GM21515 (cell line): ENCODE data around the gene DSTYK.

ENCODE experiments used
- ATAC-seq: cut with Tn5 transposase; IDR thresholded peaks from one replicate; pipeline ENCODE4 v1.9.1; 2021; ENCODE audit not compliant: unreplicated experiment

DSTYK gene, protein sequence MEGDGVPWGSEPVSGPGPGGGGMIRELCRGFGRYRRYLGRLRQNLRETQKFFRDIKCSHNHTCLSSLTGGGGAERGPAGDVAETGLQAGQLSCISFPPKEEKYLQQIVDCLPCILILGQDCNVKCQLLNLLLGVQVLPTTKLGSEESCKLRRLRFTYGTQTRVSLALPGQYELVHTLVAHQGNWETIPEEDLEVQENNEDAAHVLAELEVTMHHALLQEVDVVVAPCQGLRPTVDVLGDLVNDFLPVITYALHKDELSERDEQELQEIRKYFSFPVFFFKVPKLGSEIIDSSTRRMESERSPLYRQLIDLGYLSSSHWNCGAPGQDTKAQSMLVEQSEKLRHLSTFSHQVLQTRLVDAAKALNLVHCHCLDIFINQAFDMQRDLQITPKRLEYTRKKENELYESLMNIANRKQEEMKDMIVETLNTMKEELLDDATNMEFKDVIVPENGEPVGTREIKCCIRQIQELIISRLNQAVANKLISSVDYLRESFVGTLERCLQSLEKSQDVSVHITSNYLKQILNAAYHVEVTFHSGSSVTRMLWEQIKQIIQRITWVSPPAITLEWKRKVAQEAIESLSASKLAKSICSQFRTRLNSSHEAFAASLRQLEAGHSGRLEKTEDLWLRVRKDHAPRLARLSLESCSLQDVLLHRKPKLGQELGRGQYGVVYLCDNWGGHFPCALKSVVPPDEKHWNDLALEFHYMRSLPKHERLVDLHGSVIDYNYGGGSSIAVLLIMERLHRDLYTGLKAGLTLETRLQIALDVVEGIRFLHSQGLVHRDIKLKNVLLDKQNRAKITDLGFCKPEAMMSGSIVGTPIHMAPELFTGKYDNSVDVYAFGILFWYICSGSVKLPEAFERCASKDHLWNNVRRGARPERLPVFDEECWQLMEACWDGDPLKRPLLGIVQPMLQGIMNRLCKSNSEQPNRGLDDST

DNA sequence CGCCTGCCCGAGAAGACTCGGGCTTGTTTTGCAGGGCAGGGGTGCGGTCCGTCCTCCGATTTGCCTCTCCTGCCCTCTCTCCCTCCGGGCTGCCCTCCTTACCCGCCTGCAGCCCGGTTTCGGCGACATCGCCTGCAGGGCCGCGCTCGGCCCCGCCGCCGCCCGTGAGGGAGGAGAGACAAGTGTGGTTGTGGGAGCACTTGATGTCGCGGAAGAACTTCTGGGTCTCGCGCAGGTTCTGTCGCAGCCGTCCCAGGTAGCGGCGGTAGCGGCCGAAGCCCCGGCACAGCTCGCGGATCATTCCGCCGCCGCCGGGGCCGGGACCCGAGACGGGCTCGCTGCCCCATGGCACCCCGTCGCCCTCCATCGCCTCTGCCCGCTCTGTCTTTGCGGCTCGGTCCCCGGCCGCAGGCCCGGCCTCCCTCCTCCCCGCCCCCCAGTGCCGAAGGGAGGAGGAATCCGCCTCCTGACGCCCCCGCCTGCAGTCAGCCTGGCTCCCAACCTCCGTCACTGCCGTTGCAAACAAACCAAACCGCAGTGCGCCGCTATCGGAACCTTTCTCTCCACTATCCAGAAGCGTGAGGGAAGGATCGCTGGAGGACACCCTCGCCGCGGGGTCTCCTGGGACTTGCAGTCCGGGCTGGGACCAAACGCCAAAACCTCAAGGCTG, at the start of gene DSTYK:
TSS of gene DSTYK (minus strand) at position 534 of the 670 bp plus-strand sequence. CDS start at position 367, 167 bp downstream.
- ATAC-seq = peak; percentile 86

DNA sequence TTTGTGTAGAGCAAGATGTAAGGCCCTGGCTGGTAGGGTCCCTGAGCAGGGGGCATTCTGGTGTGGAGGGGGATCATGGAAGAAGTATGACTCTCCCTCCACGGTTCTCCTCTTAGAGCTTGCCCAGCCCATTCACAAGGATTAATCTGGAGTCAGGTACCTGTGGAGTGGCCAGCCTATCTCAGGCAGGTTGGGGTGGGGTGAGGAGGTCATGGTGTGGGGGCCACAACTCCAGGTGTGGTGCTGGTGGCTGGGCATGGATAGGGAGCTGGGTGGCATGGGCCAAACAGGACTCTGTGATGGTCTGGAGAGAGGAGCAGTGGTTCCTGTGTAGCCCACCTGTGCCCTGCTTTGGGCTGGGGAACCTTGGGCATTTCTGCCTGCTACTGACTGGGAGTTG, 48.5 kb upstream of the DSTYK start:
- no peak for ATAC-seq

DNA sequence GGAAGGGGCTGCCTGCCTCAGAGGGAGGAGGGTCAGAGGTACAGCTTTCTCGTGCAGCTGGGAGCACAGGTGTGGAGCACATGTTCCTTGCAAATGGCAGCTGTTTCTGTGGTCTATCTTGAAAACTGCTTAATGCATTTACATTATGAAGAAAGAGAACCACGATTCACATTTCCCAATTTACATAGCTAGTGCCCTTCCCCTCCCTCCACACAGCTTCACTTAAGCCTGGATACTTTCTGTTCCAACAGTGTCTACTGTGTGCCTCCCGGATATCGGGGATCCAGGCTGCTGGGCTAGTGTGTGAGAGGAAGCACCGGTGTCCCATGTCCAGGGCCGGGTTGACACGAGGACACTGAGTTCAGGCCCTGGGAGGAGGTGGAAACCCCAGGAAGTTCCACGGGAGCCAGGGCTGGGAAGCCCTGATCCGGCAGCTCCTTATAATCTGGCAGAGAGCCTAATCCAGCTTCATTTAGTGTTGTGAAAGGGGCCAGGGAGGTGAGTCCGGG, 47.9 kb upstream of the DSTYK start:
- no peak for ATAC-seq

DNA sequence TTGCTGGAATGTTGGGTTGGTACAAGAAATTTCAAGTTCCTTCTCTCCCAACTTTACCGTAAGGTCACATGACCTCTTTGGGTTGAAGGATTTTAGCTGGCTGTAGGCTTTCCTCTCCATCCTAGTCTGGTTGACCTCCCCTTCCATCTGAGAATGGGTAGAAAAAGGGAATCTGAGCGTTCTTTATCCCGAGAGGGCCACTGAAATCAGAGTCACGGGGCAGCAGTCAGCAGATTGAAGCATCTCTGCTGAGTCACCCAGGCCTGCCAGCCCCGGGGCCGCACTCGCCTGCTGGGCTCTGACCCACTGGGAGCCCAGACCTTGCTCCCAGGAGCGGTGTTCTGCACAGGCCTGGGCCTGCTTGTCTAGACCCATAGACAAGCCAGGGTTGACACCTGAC, 47.2 kb upstream of the DSTYK start:
- ATAC-seq = no peak

DNA sequence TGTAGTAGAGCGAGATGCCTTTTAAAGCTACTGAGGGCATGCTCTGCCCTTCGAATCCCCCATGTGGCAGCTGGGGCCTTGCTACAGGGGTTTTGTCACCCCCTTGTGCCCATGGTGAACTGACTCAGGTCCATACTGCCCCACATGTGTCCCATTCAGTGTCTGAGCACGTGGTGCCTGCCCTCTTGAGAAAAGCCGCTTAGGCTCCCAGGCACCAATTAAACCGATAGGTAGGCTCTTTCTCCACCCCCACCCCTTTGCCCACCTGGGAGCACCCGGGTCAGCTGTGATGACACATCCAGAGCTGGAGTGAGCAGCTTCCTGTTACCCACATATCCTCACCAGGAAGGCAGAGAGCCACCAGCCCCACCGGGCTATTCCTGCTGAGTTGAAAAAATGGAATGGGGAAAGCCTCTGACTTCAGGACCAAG, 46.8 kb upstream of the DSTYK start:
- ATAC-seq = no peak

DNA sequence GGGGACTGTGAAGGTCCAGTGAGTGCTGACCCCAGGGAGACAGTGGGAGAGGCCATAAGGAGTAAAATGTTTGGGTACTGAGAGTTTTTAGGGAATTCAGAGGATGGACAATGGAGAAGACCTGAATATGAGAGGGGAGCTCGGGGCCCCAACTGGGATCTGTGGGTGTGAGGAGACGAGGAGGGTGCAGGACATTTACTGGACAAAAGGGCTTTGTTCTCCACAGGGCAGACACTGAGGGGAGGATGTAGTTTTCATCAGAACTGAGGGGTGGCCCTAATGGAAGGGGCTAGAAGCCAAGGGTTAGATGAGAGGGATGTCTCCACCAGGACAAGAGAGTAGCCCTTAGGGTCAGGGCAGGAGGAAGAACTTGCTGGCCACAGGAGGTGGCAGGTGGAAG, 46.2 kb upstream of the DSTYK start:
- no peak for ATAC-seq

DNA sequence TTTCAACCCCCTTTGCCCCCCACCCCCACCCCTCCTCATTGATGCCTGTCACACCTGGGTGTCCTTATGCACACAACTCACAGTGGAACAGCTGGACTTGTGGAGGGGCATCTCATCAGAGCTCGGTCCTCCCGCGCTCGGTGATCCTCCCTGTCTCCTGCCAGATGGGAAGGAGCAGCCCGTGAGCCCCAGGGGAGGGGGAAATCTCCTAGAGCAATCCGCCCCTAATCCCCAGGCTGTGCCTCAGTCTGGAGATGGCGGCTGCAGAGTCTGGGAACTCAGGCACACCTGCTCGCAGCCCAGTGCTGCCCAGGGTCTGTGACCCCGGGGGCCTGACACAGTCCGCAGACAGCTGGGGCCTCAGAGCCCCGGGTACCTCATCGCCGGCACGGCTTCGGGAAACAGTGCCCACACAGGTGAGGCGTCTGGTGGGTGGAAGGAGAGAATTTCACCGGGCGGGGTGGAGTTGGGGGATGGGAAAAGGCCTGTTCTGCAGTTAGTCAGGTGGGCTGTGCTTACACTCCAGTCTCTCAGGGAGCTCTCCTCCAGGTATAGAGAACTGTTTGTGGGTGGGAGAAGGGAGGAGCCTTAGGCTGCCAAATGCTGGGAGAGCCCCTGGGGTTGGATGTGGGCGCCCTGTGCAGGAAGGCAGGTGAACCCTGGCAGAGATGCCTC, 45.6 kb upstream of the DSTYK start:
- ATAC-seq = no peak

DNA sequence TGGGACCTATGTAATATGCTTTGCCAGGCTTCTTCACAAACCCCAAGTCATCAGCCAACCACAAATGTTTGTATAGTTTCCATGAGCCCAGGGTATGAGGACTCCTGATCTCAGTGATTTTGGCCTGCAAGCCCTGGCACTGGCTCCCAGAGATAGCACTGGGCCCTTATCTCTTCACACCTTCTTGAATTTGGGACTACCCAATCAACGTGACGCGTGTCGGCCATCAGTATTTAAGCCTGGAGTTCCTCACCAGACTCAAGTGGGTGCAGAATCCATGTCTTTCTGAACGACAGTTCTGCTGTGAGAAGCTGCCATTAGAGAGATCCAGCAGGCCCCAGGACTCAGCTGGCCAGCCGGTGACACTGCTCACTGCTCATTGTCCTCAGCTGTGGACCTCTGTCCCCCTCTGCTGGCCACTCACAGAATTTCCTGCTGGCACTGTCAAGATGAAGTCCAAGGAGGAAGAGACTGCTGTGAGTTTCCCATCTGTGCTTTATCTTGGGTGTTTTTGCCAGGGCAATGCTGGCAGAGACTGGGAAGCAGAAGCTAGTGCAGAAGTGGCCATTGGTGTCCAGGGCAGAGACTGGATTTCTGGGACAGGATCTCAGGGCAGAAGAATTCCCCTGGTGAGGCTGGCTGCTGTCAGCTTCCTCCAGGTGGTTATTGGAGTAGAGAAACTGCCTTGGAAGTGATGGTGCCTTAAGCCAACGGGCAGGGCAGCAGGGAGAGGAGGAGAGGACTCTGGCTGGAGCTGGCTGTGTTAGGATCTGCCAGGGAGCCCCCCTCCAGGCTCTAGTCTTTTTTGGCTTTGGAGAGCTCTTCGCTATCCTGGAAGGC, 44.7 kb upstream of the DSTYK start:
- ATAC-seq = no peak

DNA sequence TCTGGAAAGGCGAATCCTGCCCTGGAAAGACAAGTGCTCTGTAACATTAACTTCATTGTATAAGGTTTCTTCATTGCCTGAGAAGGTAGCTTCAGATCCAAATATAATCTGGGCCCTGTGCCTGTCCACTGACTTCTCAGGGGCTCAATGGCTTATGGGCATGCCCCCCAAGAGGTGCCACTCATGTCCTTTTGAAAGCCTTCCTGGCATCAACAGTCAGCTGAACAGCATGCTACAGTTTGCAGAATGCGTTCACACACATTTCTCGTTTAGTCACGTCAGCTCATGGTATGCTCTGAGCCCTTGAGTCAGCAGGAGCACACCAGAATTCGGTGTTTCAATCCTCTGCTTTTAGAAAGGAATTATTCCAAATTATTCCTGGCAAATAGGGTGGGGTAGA, 40.1 kb upstream of the DSTYK start:
- no peak for ATAC-seq

DNA sequence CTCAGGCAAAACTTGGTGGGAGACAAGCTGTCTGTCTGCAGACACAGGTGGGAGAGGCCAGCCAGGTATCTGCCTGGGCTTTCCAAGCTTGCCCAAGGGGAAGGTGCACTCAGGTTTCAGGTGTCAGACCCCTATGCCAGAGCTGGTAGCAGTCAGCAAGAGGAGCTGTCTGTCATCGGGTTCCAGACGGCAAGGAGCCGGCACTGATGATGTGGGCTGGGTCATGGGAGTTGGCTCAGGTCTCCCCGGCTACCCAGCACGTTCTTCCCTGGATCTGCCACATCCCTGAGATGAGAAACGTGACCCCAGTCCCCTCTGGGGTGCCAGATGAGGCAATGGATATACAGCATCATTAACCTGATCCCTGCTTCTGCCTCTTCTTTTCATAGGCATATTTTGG, 39.2 kb upstream of the DSTYK start:
- ATAC-seq = no peak

DNA sequence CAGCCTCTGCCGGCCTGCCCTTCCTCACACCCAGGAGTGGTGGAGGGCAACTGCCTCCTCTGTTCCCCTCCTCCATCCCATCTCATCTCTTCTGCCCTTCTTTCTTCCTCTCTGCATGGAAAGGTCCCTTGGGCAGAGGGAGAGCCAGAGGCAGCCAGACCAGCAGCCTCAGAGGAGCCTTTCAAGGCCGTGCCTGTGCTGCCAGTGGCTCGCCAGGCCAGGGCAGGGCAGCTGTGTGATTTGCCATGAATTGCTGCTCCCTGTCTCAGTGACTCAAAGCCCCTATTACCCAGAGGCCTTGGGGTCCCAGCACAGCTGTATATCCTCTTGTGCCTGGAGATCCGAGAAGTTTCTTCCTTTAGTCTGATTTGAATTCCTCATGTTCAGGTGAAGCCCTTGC, 38.1 kb upstream of the DSTYK start:
- no peak for ATAC-seq

DNA sequence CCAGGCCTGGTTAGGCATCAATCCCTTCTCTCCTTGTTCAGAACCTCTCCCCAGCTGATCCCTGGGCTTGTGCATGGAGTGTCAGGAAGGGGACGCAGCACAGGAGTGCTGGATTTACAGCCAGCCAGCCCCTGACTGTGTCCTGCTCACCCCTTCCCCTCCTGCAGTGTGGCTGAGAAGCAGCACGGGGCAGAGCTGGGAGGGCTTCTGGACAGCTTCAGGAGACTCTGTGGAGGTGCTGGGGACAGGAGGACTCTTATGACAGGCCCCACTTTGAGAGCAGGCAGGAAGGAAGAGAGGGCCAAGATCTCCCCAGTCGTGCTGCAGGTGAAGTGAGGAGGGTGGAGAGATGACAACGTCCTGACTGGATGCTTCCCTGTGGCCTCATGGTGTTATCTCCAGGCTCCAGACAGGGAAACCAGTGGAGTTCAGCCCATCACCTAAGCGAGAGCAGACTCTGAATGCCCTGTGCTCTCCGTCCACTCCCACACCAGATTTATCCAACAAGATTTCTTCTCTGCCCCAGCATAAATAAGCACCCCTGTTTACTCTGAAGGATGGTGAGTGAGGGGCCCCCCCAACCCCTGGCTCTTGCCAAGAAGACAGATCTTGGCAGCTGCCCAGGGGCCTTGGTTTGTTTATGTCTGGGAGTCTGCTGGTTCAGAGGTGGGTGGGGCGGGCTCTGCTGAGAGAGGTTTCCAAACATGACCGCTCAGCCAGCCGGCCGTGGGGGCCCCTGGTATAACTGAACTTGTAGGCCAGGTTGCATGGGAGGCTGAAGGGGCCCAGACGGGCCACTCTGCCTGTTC, 37.5 kb upstream of the DSTYK start:
- no peak for ATAC-seq

DNA sequence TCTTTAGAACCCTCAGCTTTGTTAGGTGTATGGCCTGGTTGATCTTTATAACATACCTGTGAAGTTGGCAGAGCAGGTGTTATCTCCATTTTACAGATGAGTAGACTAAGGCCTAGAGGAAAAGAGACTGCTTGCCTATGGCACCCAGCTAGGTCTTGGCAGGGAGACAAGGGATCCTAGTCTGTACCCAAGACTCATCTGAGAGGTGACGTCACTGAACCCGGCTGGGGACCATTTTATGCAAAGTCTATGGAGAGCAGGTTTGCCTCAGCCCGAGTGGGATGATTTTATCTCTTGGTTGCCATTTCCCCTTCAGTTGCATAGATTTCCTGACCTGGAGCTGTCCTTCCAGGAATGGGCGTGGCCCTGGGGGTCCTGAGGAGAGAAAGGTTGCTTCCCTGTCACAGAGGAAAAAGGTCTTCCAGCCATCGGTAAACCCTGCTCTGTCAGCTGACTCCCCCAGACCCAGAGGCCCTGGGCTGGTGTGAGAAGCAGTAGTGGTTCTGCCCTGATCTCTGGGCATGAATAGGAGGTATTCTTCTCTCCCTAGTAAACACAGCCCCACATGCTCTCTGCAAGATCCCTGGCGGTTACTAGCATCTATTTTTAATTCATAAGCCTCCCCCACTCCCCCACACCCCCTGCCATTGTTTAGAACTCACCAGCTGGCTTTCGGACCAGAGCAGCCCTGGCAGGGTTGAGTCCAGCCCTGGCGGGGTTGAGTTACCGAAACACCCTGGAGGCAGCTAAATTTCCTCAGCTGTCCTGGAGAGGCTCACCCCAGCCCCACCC, 35.8 kb upstream of the DSTYK start:
- no peak for ATAC-seq

DNA sequence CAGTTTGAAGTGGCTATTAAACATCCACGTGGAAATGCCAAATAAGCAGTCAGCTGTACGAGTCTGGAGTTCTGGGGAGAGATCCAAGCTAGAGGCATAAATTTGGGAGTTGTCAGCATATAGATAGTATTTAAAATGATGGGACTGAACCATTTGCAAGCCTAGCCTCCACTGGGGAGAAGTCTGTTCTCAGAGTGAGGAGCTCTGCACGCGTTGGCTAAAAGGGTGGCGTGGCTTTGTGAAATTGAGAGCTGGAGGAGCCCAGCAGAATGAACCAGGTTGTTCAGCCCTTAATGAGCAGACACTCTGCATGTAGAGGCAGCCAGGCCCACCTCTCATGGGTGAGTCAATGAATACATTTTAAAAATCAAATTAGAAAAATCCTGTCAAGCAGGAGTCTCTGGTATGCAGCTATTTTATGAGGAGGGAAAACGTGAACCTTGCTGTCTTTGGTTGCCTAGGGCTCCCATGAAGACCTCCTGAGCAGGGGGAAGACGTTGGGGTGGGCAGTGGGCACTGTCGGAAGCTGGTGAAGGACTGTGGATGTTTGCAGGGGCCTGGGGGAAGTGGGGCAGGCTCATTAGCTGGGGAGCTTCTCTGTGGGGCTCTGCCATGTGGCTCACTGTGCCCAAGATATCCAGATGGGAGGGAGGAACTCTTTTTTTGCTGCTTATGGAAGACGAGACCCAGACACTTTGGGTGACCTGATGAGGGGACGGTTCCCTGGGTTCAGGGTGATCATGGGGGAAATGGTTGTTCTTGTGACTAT, 35.0 kb upstream of the DSTYK start:
- no peak for ATAC-seq

DNA sequence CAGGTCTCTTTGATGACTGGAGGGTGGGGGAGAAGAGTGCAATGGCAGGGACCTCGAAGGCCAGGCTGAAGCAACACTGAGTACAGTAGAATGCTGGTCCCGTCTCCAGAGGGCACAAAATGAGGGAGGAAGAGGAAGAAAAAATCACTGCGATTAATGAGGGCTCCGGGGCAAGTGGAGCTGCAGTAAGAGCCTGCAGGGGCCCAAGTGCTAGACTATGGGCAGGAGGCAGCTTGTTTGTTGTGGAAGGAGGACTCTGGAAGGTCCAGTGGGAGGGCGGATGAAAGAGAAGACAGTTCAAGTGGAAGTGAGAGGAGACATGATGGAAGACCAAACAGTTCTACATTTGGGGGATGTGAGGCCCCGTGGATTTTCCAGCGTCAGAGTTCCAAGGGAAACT, 33.6 kb upstream of the DSTYK start:
- ATAC-seq = no peak

DNA sequence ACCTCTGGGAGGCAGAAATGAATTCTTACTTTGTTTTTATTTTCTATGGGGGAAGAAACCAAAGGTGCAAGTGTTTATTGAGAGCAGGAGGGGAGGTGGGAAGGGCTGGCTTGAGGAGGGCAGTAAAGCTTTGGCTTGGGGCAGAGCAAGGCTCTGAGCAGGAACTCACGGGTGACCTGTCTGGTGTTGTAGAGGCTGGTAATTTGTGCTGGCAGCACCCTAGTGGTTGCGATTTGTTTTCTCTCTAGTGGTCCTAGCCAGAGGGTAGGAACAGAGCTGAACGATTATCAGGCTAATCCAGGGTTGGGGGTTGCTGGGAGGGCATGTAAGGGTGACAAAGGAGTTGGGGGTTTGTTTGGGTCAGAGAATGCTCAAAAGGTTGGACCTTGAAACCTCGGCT, 32.9 kb upstream of the DSTYK start:
- no peak for ATAC-seq
